WTC11 (cell line): ENCODE data around the gene SPR. TPM values are rescaled to one million over a fixed set of nuclear protein-coding genes. Genes with fewer than 3 reads are reported as not detected.

Experiments
- ATAC-seq: fragments of 200-7000 bp; cut with Tn5 transposase; 2 replicates; pipeline ENCODE4 v1.10.0; 2021; ENCODE audit warnings: mild to moderate bottlenecking, moderate library complexity
- CTCF ChIA-PET: fragments of 300-600 bp; sonication (Branson Sonifier 250); formaldehyde crosslinking; loops from one replicate; lab custom pipeline; 2021; ENCODE audit warnings: antibody characterized with exemption; lab: Charles Lee
- POLR2A ChIA-PET: fragments of 350-600 bp; sonication (Branson Sonifier 250); formaldehyde crosslinking; loops from one replicate; lab custom pipeline; 2021; ENCODE audit warnings: antibody characterized with exemption; lab: Charles Lee
- DNase-seq: peaks from one replicate; pipeline ENCODE4 v3.0.0; 2021; ENCODE audit warnings: low spot score
- H3K27ac Mint-ChIP-seq: 2 replicates; pipeline ENCODE4 v1.8.0; 2021; ENCODE audit warnings: mixed read lengths
- H3K27me3 Mint-ChIP-seq: 2 replicates; pipeline ENCODE4 v1.8.0; 2021; ENCODE audit warnings: low read depth, mild to moderate bottlenecking, moderate library complexity, mixed read lengths
- H3K36me3 Mint-ChIP-seq: 2 replicates; pipeline ENCODE4 v1.8.0; 2021; ENCODE audit warnings: mixed read lengths
- H3K4me1 Mint-ChIP-seq: 2 replicates; pipeline ENCODE4 v1.8.0; 2022; ENCODE audit warnings: mixed read lengths
- H3K4me3 Mint-ChIP-seq: 2 replicates; pipeline ENCODE4 v1.8.0; 2021; ENCODE audit warnings: mild to moderate bottlenecking, moderate library complexity, mixed read lengths
- H3K9me3 Mint-ChIP-seq: 2 replicates; pipeline ENCODE4 v1.8.0; 2021; ENCODE audit warnings: mixed read lengths
- FOXK1 ChIP-seq: sonication (generic); formaldehyde crosslinking; IDR thresholded peaks from 2 replicates; pipeline ENCODE4 v1.8.0; 2022; ENCODE audit warnings: mild to moderate bottlenecking, moderate library complexity, missing genetic modification reagents
- IRF2 ChIP-seq: sonication (generic); formaldehyde crosslinking; IDR thresholded peaks from 2 replicates; pipeline ENCODE4 v1.8.0; 2022; ENCODE audit warnings: low read depth, missing genetic modification reagents, borderline replicate concordance
- KAT7 ChIP-seq: sonication (generic); formaldehyde crosslinking; IDR thresholded peaks from 2 replicates; pipeline ENCODE4 v1.8.1; 2023; ENCODE audit warnings: missing genetic modification reagents, mild to moderate bottlenecking, borderline replicate concordance
- NR3C1 ChIP-seq: sonication (generic); formaldehyde crosslinking; conservative IDR thresholded peaks from 2 replicates; pipeline ENCODE4 v1.8.1; 2023; ENCODE audit warnings: low read depth, mild to moderate bottlenecking, missing genetic modification reagents
- RORB ChIP-seq: fragments of 250-450 bp; sonication (Bioruptor Pico); IDR thresholded peaks from 2 replicates; pipeline ENCODE4 v1.9.0; 2021; ENCODE audit warnings: mild to moderate bottlenecking
- ZNF396 ChIP-seq: fragments of 250-450 bp; sonication (Bioruptor Pico); IDR thresholded peaks from 2 replicates; pipeline ENCODE4 v1.8.0; 2021; ENCODE audit warnings: mild to moderate bottlenecking, moderate library complexity, borderline replicate concordance
- total RNA-seq: library from RNA; stranded (reverse); gene quantifications from 3 replicates; pipeline ENCODE4 v1.2.3, GENCODE V29; 2021
- TF ChIP-seq, protein P1 (sequence below): fragments of 250-450 bp; sonication (Bioruptor Pico); IDR thresholded peaks from 2 replicates; pipeline ENCODE4 v1.8.0; 2021; ENCODE audit warnings: mild to moderate bottlenecking
- TF ChIP-seq, protein P2 (sequence below): sonication (generic); formaldehyde crosslinking; IDR thresholded peaks from 2 replicates; pipeline ENCODE4 v1.8.0; 2022; ENCODE audit warnings: mild to moderate bottlenecking, missing genetic modification reagents
- TF ChIP-seq, protein P3 (sequence below): fragments of 250-450 bp; sonication (Bioruptor Pico); IDR thresholded peaks from 2 replicates; pipeline ENCODE4 v1.9.0; 2021; ENCODE audit warnings: mild to moderate bottlenecking
- TF ChIP-seq, protein P4 (sequence below): sonication (generic); formaldehyde crosslinking; IDR thresholded peaks from 2 replicates; pipeline ENCODE4 v1.8.1; 2023; ENCODE audit warnings: mild to moderate bottlenecking, missing genetic modification reagents
- TF ChIP-seq, protein P5 (sequence below): sonication (generic); formaldehyde crosslinking; IDR thresholded peaks from 2 replicates; pipeline ENCODE4 v1.8.1; 2023; ENCODE audit warnings: mild to moderate bottlenecking, moderate library complexity, missing genetic modification reagents
- TF ChIP-seq, protein P6 (sequence below): sonication (generic); formaldehyde crosslinking; conservative IDR thresholded peaks from 2 replicates; pipeline ENCODE4 v1.8.1; 2022; ENCODE audit warnings: mild to moderate bottlenecking, missing genetic modification reagents
- TF ChIP-seq, protein P7 (sequence below): sonication (generic); formaldehyde crosslinking; IDR thresholded peaks from 2 replicates; pipeline ENCODE4 v1.8.0; 2022; ENCODE audit warnings: mild to moderate bottlenecking, missing genetic modification reagents
- TF ChIP-seq, protein P8 (sequence below): sonication (generic); formaldehyde crosslinking; IDR thresholded peaks from 2 replicates; pipeline ENCODE4 v1.8.1; 2023; ENCODE audit warnings: mild to moderate bottlenecking, missing genetic modification reagents, moderate library complexity
- TF ChIP-seq, protein P9 (sequence below): fragments of 200-600 bp; IDR thresholded peaks from 2 replicates; pipeline ENCODE4 v1.8.0; 2022; ENCODE audit warnings: antibody characterized with exemption

The SPR gene
- total RNA-seq, 1 experiment from 2014 or later = 9.4 TPM

DNA sequence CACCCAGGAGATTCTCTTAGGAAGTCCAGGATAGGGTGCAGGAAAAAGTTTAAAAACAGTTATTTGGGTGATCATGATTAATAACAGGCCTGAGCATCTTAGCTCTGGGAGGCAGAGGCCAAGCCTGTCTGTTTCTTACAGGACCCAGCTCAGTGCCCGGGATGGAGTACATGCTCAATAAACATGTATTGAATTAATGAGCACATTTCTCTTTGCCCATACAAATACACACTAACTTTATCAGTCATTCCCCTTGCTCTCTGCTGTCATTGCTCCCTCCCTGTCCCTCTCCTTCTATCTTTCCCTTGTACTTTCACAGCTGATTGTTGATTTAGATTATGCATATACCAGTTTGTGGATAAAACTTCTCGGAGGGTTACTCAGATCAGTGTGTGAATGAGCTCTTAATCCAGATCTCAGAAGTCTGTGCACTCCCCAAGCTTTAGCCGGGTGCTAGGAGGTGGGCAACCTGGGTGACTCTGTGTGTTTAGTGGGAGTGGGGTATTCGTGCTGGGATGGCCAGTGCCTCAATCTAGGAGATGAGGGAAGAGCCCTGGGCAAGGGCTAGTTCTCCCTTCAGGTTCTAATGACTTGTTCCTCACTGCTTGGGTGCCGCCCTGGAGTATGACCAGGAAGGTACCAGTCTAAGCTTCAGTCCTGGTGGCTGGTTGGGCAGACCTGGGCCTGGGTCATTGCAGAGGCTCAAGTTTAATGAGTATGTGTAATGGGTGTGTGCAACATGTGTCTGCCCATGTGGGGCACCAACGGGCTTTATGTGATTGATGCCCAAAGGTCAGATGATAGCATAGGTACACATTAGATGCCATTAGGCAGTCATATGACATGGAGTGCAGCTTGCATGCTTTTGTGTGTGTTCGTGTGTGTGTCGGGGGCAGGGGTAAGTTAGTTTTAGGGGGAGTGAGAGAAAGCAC is 40.7 kb downstream of the SPR start:
- Mint-ChIP-seq H3K4me1 (peaks cover 18% of the 10 kb centered on the region), H3K27me3 (peaks cover 12% of the 10 kb centered on the region), H3K36me3 (no peaks in the 10 kb centered on the region), H3K27ac (no peak overlapping the region), H3K4me3 (no peak overlapping the region), H3K9me3 (no peaks in the 10 kb centered on the region)
- DNase-seq (no peak), ATAC-seq (no peak)
- CTCF ChIA-PET = interaction anchor here (3.1 to 8.3 kb wide), 4 partner anchors 24 to 46 kb away, joined by 23 to 113 read pairs (median 34); partner anchors contain the start of gene SPR
- POLR2A ChIA-PET = interaction anchor here (0.9 to 2.1 kb wide), 2 partner anchors 11 kb away, joined by 3 to 5 read pairs; partner anchors contain the start of gene EMX1
- TF ChIP-seq, protein P1, sequence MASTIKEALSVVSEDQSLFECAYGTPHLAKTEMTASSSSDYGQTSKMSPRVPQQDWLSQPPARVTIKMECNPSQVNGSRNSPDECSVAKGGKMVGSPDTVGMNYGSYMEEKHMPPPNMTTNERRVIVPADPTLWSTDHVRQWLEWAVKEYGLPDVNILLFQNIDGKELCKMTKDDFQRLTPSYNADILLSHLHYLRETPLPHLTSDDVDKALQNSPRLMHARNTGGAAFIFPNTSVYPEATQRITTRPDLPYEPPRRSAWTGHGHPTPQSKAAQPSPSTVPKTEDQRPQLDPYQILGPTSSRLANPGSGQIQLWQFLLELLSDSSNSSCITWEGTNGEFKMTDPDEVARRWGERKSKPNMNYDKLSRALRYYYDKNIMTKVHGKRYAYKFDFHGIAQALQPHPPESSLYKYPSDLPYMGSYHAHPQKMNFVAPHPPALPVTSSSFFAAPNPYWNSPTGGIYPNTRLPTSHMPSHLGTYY (CRISPR knock-in tag) = no peak
- TF ChIP-seq, protein P2, sequence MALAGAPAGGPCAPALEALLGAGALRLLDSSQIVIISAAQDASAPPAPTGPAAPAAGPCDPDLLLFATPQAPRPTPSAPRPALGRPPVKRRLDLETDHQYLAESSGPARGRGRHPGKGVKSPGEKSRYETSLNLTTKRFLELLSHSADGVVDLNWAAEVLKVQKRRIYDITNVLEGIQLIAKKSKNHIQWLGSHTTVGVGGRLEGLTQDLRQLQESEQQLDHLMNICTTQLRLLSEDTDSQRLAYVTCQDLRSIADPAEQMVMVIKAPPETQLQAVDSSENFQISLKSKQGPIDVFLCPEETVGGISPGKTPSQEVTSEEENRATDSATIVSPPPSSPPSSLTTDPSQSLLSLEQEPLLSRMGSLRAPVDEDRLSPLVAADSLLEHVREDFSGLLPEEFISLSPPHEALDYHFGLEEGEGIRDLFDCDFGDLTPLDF (CRISPR knock-in tag) = no peak
- TF ChIP-seq, protein P3, sequence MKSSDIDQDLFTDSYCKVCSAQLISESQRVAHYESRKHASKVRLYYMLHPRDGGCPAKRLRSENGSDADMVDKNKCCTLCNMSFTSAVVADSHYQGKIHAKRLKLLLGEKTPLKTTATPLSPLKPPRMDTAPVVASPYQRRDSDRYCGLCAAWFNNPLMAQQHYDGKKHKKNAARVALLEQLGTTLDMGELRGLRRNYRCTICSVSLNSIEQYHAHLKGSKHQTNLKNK (CRISPR knock-in tag) = no peak
- no peak for TF ChIP-seq FOXK1 (CRISPR knock-in tag)
- TF ChIP-seq, protein P4, sequence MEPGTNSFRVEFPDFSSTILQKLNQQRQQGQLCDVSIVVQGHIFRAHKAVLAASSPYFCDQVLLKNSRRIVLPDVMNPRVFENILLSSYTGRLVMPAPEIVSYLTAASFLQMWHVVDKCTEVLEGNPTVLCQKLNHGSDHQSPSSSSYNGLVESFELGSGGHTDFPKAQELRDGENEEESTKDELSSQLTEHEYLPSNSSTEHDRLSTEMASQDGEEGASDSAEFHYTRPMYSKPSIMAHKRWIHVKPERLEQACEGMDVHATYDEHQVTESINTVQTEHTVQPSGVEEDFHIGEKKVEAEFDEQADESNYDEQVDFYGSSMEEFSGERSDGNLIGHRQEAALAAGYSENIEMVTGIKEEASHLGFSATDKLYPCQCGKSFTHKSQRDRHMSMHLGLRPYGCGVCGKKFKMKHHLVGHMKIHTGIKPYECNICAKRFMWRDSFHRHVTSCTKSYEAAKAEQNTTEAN = no peak
- TF ChIP-seq, protein P5, sequence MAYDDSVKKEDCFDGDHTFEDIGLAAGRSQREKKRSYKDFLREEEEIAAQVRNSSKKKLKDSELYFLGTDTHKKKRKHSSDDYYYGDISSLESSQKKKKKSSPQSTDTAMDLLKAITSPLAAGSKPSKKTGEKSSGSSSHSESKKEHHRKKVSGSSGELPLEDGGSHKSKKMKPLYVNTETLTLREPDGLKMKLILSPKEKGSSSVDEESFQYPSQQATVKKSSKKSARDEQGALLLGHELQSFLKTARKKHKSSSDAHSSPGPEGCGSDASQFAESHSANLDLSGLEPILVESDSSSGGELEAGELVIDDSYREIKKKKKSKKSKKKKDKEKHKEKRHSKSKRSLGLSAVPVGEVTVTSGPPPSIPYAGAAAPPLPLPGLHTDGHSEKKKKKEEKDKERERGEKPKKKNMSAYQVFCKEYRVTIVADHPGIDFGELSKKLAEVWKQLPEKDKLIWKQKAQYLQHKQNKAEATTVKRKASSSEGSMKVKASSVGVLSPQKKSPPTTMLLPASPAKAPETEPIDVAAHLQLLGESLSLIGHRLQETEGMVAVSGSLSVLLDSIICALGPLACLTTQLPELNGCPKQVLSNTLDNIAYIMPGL (CRISPR knock-in tag) = no peak
- no peak for TF ChIP-seq IRF2
- TF ChIP-seq KAT7 (CRISPR knock-in tag) = no peak
- TF ChIP-seq ZNF396 (CRISPR knock-in tag) = no peak
- TF ChIP-seq, protein P6, sequence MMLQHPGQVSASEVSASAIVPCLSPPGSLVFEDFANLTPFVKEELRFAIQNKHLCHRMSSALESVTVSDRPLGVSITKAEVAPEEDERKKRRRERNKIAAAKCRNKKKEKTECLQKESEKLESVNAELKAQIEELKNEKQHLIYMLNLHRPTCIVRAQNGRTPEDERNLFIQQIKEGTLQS (CRISPR knock-in tag) = no peak
- TF ChIP-seq, protein P7, sequence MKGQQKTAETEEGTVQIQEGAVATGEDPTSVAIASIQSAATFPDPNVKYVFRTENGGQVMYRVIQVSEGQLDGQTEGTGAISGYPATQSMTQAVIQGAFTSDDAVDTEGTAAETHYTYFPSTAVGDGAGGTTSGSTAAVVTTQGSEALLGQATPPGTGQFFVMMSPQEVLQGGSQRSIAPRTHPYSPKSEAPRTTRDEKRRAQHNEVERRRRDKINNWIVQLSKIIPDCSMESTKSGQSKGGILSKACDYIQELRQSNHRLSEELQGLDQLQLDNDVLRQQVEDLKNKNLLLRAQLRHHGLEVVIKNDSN (CRISPR knock-in tag) = no peak
- TF ChIP-seq RORB (CRISPR knock-in tag) = no peak
- TF ChIP-seq, protein P8, sequence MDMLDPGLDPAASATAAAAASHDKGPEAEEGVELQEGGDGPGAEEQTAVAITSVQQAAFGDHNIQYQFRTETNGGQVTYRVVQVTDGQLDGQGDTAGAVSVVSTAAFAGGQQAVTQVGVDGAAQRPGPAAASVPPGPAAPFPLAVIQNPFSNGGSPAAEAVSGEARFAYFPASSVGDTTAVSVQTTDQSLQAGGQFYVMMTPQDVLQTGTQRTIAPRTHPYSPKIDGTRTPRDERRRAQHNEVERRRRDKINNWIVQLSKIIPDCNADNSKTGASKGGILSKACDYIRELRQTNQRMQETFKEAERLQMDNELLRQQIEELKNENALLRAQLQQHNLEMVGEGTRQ = no peak
- TF ChIP-seq, protein P9, sequence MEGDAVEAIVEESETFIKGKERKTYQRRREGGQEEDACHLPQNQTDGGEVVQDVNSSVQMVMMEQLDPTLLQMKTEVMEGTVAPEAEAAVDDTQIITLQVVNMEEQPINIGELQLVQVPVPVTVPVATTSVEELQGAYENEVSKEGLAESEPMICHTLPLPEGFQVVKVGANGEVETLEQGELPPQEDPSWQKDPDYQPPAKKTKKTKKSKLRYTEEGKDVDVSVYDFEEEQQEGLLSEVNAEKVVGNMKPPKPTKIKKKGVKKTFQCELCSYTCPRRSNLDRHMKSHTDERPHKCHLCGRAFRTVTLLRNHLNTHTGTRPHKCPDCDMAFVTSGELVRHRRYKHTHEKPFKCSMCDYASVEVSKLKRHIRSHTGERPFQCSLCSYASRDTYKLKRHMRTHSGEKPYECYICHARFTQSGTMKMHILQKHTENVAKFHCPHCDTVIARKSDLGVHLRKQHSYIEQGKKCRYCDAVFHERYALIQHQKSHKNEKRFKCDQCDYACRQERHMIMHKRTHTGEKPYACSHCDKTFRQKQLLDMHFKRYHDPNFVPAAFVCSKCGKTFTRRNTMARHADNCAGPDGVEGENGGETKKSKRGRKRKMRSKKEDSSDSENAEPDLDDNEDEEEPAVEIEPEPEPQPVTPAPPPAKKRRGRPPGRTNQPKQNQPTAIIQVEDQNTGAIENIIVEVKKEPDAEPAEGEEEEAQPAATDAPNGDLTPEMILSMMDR = no peak
- TF ChIP-seq NR3C1 = no peak
